ENCODE results near the gene HELZ.

DNA sequence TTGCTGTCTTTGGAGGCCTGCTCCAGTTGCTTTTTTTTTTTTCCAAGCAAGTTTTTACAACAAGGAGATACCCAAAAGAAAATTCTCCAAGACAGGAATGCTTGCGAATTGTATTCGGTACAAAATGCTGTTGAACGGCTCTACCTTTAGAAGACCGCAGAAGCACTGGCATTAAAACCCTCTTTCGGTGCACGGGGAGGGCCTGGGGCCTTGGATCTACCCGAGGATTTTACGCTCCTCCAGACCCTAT, 1.3 kb upstream of the HELZ start:
- no peak for TF ChIP-seq EZH2phosphoT487 (IDR thresholded peaks at IDR 0.05; ENCODE audit: insufficient read depth, low read depth)
- TF ChIP-seq EZH2 (IDR thresholded peaks at IDR 0.05; ENCODE audit: insufficient read depth, poor library complexity, severe bottlenecking) = no peak
